Right ventricle myocardium inferior (tissue), 1 donor: ENCODE data around the gene LGI4. TPM values are rescaled to one million over a fixed set of nuclear protein-coding genes. Genes with fewer than 3 reads are reported as not detected.
"Not testable (repeated sequence)": the region's sequence is repeated elsewhere in the genome, so short reads cannot be mapped to it uniquely, and the experiment has no call there.

ENCODE experiments used
- ATAC-seq: fragments of 200-7000 bp; cut with Tn5 transposase; one replicate; pipeline ENCODE4 v1.9.1; 2020; ENCODE audit warnings: mild to moderate bottlenecking, moderate library complexity
- DNase-seq: peaks from one replicate; pipeline ENCODE4 v3.0.0; 2021; ENCODE audit errors: missing footprints
- intact Hi-C: fragments of 100-400 bp; cut with DNase I; formaldehyde crosslinking; loops from one replicate; pipeline ENCODE4 v1.11.0; 2022
- total RNA-seq: library from RNA; stranded (reverse); fragmentation: NEBNext Ultra II Directional; extraction: Animal tissue kit (Norgen Biotek cat#: 25700); gene quantifications from one replicate; pipeline ENCODE4 v1.2.1, GENCODE V29; 2021
- donor health status: DM: no; HTN: yes; CAD: no; lungs with severe emphysema.

LGI4 gene
- total RNA-seq, 1 donor from 2014 or later = 10.0 TPM

- intact Hi-C loops = no loop called here
- DNase-seq (no peak), ATAC-seq (no peak)
These were observed 3.8 kb downstream of the LGI4 start for GRCh38 chr19:35130761-35131720.

- intact Hi-C loops, DNase-seq, ATAC-seq: not testable (repeated sequence)
These were observed 5.1 kb downstream of the LGI4 start for GRCh38 chr19:35129724-35130274.

GRCh38 chr19:35128398-35129057, 6.3 kb downstream of the LGI4 start:
- intact Hi-C loops = no loop called here
- DNase-seq (no peak), ATAC-seq (no peak)

GRCh38 chr19:35127871-35128270, 7.0 kb downstream of the LGI4 start:
- intact Hi-C loops = no loop called here
- no peak for DNase-seq
- no peak for ATAC-seq

- DNase-seq = no peak
- no peak for ATAC-seq
- intact Hi-C loops = no loop called here
These were observed 8.3 kb downstream of the LGI4 start for GRCh38 chr19:35126624-35126959.

GRCh38 chr19:35125749-35126623, 8.9 kb downstream of the LGI4 start:
- DNase-seq (no peak), ATAC-seq (no peak)
- intact Hi-C loops = no loop called here

GRCh38 chr19:35125270-35125717, 9.6 kb downstream of the LGI4 start:
- no peak for DNase-seq

GRCh38 chr19:35124098-35125060, 10.5 kb downstream of the LGI4 start:
- ATAC-seq (peak; percentile 95), DNase-seq (peak; percentile 96)
- intact Hi-C loops = loop anchor here (1.0 kb wide), 1 partner anchor 15 kb away; no protein-coding TSS in a partner anchor

More at GRCh38 chr19:35125270-35125717, 9.6 kb downstream of the LGI4 start:
- no peak for ATAC-seq
- intact Hi-C loops = no loop called here

- ATAC-seq (peak; percentile 1), DNase-seq (no peak)
- intact Hi-C loops = no loop called here
These were observed 11.3 kb downstream of the LGI4 start for GRCh38 chr19:35123573-35123972.

- intact Hi-C loops = no loop called here
- DNase-seq (no peak), ATAC-seq (no peak)
These were observed 11.9 kb downstream of the LGI4 start for GRCh38 chr19:35122687-35123551.

- intact Hi-C loops = no loop called here
- ATAC-seq (no peak), DNase-seq (no peak)
These were observed 14.0 kb downstream of the LGI4 start for GRCh38 chr19:35120898-35121297.

- ATAC-seq (no peak), DNase-seq (no peak)
These were observed 14.4 kb downstream of the LGI4 start for GRCh38 chr19:35120492-35120891.

GRCh38 chr19:35119578-35120155, 15.2 kb downstream of the LGI4 start:
- ATAC-seq = no peak

More at GRCh38 chr19:35120492-35120891, 14.4 kb downstream of the LGI4 start:
- intact Hi-C loops = no loop called here

GRCh38 chr19:35119091-35119490, 15.8 kb downstream of the LGI4 start:
- intact Hi-C loops = no loop called here
- no peak for ATAC-seq
- no peak for DNase-seq

More at GRCh38 chr19:35119578-35120155, 15.2 kb downstream of the LGI4 start:
- intact Hi-C loops = no loop called here
- DNase-seq = no peak

GRCh38 chr19:35118268-35119020, 16.4 kb downstream of the LGI4 start:
- intact Hi-C loops = no loop called here
- peak; percentile 40 for ATAC-seq
- no peak for DNase-seq

- DNase-seq = no peak
- no peak for ATAC-seq
- intact Hi-C loops = no loop called here
These were observed 17.1 kb downstream of the LGI4 start for GRCh38 chr19:35117799-35118198.
